Left lung (tissue), 10 donors: ENCODE data around the gene HTRA3. TPM values are rescaled to one million over a fixed set of nuclear protein-coding genes. Genes with fewer than 3 reads are reported as not detected.
A peak's percentile ranks its signal among the peaks of the same experiment; 100 is the strongest.

Source experiments
- ATAC-seq: fragments of 200-7000 bp; cut with Tn5 transposase; one replicate; pipeline ENCODE4 v1.9.1; 2020; ENCODE audit warnings: moderate library complexity
- DNase-seq, 4 donors: peaks; one replicate each; pipeline ENCODE4 v3.0.0-alpha.2; 2013 to 2020
- H3K27ac ChIP-seq, 2 donors: fragments of 200-600 bp; sonication (generic) in 1 of 2; one replicate each; pipeline versions ENCODE4 v1.5.0 to v1.8.0; 2020 to 2021
- H3K27me3 ChIP-seq, 2 donors: fragments of 200-600 bp; sonication (generic) in 1 of 2; one replicate each; pipeline versions ENCODE4 v1.5.0 to v1.8.0; 2020 to 2021
- H3K36me3 ChIP-seq, 2 donors: fragments of 200-600 bp; sonication (generic) in 1 of 2; one replicate each; pipeline versions ENCODE4 v1.5.0 to v1.8.0; 2020 to 2021
- H3K4me1 ChIP-seq, 2 donors: fragments of 200-600 bp; one replicate each; pipeline ENCODE4 v1.8.0; 2021
- H3K4me3 ChIP-seq, 2 donors: fragments of 200-600 bp; sonication (generic) in 1 of 2; one replicate each; pipeline versions ENCODE4 v1.5.0 to v1.8.0; 2020 to 2021; ENCODE audit warnings: mild to moderate bottlenecking in 1 of 2
- H3K9me3 ChIP-seq, 2 donors: fragments of 200-600 bp; sonication (generic) in 1 of 2; one replicate each; pipeline versions ENCODE4 v1.5.0 to v1.8.0; 2020 to 2021
- intact Hi-C, 2 donors: fragments of 100-400 bp; cut with DNase I; formaldehyde crosslinking; loops; one replicate each; pipeline versions ENCODE4 v1.11.2 to v1.14.2; 2022
- polyA plus RNA-seq, 6 donors: library from polyadenylated mRNA; unstranded; fragments of 120-200 nt; gene quantifications; one replicate each; pipeline ENCODE4 v1.2.1, GENCODE V29; 2013; ENCODE audit not compliant: insufficient read length in 6 of 6
- total RNA-seq, 2 donors: library from RNA; stranded (reverse); fragmentation: NEBNext Ultra II Directional; extraction: Animal tissue kit (Norgen Biotek cat#: 25700); gene quantifications; one replicate each; pipeline ENCODE4 v1.2.1, GENCODE V29; 2021
- TF ChIP-seq, protein P1 (sequence below), 2 donors: fragments of 200-600 bp; sonication (generic) in 1 of 2; IDR thresholded peaks; one replicate each; pipeline versions ENCODE4 v1.5.0 to v1.8.0; 2021; ENCODE audit warnings: antibody characterized with exemption in 2 of 2
- donor health status: DM: no; HTN: yes; CAD: no.
- donor health status: DM: no; HTN: no; CAD: no.

The HTRA3 gene
- total and polyA plus RNA-seq, 8 donors = 9.7 to 18.3 (median 12.1) TPM

DNA sequence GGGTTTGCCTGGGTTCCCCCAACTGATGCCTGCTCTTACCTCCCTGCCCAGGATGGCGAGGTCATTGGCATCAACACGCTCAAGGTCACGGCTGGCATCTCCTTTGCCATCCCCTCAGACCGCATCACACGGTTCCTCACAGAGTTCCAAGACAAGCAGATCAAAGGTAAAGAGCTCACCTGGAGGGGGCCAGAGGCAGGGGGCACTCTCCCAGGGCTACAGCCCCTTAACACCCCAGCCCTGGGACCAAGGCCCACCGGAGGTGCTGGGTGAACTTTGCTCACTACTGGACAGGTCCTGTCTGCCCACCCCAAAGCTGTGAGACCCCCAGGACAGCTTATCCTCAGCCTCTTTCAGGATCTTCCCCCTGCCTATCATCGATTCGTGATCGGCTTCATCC is 24.5 kb downstream of the HTRA3 start:
- TF ChIP-seq, protein P1, sequence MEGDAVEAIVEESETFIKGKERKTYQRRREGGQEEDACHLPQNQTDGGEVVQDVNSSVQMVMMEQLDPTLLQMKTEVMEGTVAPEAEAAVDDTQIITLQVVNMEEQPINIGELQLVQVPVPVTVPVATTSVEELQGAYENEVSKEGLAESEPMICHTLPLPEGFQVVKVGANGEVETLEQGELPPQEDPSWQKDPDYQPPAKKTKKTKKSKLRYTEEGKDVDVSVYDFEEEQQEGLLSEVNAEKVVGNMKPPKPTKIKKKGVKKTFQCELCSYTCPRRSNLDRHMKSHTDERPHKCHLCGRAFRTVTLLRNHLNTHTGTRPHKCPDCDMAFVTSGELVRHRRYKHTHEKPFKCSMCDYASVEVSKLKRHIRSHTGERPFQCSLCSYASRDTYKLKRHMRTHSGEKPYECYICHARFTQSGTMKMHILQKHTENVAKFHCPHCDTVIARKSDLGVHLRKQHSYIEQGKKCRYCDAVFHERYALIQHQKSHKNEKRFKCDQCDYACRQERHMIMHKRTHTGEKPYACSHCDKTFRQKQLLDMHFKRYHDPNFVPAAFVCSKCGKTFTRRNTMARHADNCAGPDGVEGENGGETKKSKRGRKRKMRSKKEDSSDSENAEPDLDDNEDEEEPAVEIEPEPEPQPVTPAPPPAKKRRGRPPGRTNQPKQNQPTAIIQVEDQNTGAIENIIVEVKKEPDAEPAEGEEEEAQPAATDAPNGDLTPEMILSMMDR (IDR thresholded peaks at IDR 0.05) = no peak

DNA sequence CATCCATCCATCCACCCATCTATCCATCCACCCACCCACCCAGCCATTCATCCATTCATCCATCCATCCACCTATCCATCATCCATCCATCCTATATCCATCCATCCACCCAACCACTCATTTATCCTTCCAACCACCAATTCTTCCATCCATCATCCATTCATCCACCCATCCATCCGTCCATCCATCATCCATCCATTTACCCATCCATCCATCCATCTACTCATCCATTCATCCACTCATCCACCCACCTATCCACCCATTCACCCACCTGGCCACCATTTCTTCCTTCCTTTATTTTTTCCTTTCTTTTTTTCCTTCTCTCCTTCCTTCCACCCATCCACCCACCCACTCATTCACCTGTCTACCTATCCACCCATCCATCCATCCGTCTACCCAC is 25.2 kb downstream of the HTRA3 start:
- H3K27ac ChIP-seq = no peak overlapping the region
- ATAC-seq (no peak), DNase-seq (no peak)
- H3K36me3 ChIP-seq = peaks cover 0 to 35% of the 10 kb centered on the region in 2 donors
- TF ChIP-seq, protein P1 (IDR thresholded peaks at IDR 0.05) = no peak
- no peaks in the 10 kb centered on the region for H3K4me1 ChIP-seq
- H3K4me3 ChIP-seq = no peak overlapping the region
- H3K9me3 ChIP-seq = no peaks in the 10 kb centered on the region
- H3K27me3 ChIP-seq = no peaks in the 10 kb centered on the region
- intact Hi-C loops = no loop called here

More for the DNA sequence above, 24.5 kb downstream of the HTRA3 start:
- Histone ChIP-seq H3K36me3 (peaks cover 0 to 35% of the 10 kb centered on the region in 2 donors), H3K9me3 (no peaks in the 10 kb centered on the region), H3K27ac (no peak overlapping the region), H3K4me3 (no peak overlapping the region), H3K4me1 (no peaks in the 10 kb centered on the region), H3K27me3 (no peaks in the 10 kb centered on the region)
- DNase-seq (peak in 2 of 4 donors; percentile 25 to 29), ATAC-seq (no peak)
- intact Hi-C loops = no loop called here

DNA sequence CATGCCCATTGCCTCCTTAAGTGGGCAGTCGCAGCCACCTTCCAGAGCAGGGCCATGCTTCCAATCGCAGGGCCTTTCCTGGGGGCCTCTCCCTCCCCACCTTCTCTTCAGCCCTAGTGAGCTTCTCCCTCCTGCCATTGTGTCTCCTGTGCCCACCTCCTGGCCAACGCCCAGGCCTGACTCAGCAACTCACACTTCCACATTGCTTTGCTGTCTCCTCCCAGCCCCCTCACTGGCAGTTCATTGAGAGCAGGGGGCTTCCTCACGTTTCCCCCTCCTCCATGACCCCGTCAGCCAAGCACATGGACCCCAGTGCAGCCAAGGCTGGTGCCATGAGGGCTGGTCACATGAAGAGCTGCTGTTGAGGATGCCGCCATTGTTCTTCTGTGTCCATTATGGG is 25.9 kb downstream of the HTRA3 start:
- ATAC-seq (no peak), DNase-seq (peak in 2 of 4 donors; percentile 25 to 57)
- H3K4me1 ChIP-seq = no peaks in the 10 kb centered on the region
- TF ChIP-seq, protein P1 (IDR thresholded peaks at IDR 0.05) = no peak
- no peak overlapping the region for H3K4me3 ChIP-seq
- peaks cover 0 to 35% of the 10 kb centered on the region in 2 donors for H3K36me3 ChIP-seq
- H3K27me3 ChIP-seq = no peaks in the 10 kb centered on the region
- no peaks in the 10 kb centered on the region for H3K9me3 ChIP-seq
- intact Hi-C loops = no loop called here
- no peak overlapping the region for H3K27ac ChIP-seq

DNA sequence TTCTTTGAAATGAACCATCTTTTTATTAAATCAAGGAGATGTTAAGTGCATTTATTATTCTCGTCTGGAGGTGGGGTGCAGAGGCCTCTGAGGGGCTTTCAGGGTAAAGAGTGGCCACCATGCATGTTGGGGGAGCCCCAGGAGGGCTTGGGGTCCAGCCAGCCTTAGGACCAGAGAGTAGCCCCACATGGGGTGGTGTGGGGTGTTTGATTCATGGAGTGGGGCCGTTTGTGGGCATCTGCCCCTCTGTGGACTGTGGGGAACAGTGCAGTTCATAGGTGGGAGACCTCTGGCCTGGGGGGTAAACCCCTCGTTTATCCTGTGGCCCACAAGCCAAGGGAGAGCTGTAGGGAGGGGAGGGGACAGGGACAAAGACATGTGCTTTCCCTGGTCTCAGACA is 26.9 kb downstream of the HTRA3 start:
- Histone ChIP-seq H3K9me3 (no peaks in the 10 kb centered on the region), H3K27me3 (no peaks in the 10 kb centered on the region), H3K4me3 (no peak overlapping the region), H3K27ac (no peak overlapping the region), H3K36me3 (peaks cover 0 to 35% of the 10 kb centered on the region in 2 donors), H3K4me1 (no peaks in the 10 kb centered on the region)
- TF ChIP-seq, protein P1 (IDR thresholded peaks at IDR 0.05) = no peak
- intact Hi-C loops = no loop called here
- no peak for ATAC-seq
- DNase-seq = peak in 1 of 4 donors; percentile 12

DNA sequence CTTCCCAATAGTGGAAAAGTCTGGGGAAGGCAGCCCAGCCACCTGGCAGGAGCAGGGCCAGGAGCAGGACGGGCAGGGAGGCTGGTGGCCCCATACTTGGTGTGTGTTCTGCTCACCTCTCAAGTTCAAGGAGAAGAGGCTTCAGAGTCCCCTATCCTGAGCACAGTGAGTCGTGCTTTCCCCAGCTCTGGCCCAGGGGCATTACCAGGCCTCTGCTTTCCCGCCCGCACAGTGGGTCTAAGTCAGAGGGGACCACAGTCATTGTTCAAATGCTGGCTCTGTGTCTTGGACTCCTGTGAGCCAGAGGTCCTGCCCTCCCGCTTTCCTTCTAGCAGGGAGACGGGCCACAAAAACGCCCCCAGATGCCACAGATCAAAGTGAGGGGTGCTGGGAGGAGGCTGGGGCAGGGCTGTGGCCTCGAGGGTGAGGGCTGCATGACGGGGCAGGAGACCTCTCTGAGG is 27.6 kb downstream of the HTRA3 start:
- Histone ChIP-seq H3K4me3 (no peak overlapping the region), H3K27ac (no peak overlapping the region), H3K9me3 (no peaks in the 10 kb centered on the region), H3K36me3 (peaks cover 0 to 28% of the 10 kb centered on the region in 2 donors), H3K4me1 (no peaks in the 10 kb centered on the region), H3K27me3 (no peaks in the 10 kb centered on the region)
- no peak for ATAC-seq
- TF ChIP-seq, protein P1 (IDR thresholded peaks at IDR 0.05) = no peak
- DNase-seq = peak in 1 of 4 donors; percentile 58
- intact Hi-C loops = no loop called here
